Measurements from ENCODE around the gene RBM28.

The RBM28 gene

DNA sequence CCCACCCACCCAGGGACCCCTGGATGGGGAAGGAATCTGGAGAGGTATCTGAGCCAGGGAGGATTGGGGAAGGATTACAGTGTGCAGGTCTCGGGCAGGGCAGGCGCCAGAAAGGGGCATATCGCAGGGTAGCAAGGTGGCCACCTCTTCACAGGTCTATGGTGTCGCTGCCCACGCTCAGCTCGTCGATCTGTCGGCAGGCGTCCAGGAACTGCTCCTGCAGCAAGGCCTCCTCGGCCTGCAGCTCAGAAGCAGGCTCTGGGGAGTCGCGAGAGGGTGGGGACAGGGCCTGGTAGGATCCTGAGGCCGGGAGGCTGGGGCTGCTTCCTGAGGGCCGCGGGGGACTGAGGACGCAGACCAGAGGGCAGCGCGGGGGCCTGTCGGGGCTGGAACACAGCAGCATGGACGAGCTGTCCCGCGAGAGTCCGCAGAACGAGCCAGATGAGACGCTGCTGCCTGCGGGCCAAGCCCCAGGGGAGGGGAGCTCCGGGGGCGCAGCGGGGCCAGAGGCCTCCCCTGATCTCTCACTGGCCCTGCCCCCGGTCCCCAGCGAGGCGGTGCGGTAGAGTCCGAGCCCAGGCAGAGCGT is 7.1 kb upstream of the RBM28 start:
- no peak overlapping the region for H3K27ac ChIP-seq (ENCODE audit: low read length)

DNA sequence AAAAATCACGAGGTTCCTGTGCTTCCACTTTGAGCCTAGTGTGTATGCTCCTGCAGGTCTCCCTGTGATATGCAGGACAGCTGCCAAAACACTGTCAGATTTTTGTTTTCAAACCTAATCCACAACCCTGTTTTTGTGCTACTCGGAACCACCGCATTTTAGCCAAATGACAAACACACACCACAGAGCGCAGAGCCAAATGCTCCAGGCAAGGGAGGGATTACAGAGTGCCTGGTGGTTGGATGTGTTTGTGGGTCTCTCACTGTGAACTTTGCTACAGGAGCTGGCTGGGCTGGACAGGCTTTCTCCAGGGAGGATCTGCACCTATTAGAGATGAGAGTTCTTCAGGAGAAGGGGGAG is 5.7 kb upstream of the RBM28 start:
- DNase-seq, result no peak
- H3K4me2 ChIP-seq (ENCODE audit: insufficient read depth, low read length), result no peak overlapping the region

More for the DNA sequence above, 7.1 kb upstream of the RBM28 start:
- Histone ChIP-seq H3K4me3 (ENCODE audit: low read depth in 1 of 2, low read length in 2 of 2) (no peak overlapping the region), H4K20me1 (ENCODE audit: insufficient read depth, low read length) (no peaks in the 10 kb centered on the region), H3K4me2 (ENCODE audit: insufficient read depth, low read length) (no peak overlapping the region), H3K9ac (ENCODE audit: low read depth, low read length) (no peak overlapping the region), H3K36me3 (ENCODE audit: insufficient read depth, low read length) (no peaks in the 10 kb centered on the region), H3K4me1 (ENCODE audit: insufficient read depth, low read length) (no peaks in the 10 kb centered on the region), H3K27me3 (ENCODE audit: insufficient read depth, low read length, poor library complexity) (peaks cover 5% of the 10 kb centered on the region), H3K79me2 (ENCODE audit: insufficient read depth, low read length) (no peaks in the 10 kb centered on the region), H3K9me3 (ENCODE audit: insufficient read depth, low read length, severe bottlenecking) (no peaks in the 10 kb centered on the region), H2AFZ (ENCODE audit: low read depth, low read length) (no peak overlapping the region)
- no peak for DNase-seq
- no peak for TF ChIP-seq EZH2 (IDR thresholded peaks at IDR 0.05; ENCODE audit: borderline replicate concordance, low read depth, low read length, severe bottlenecking)
- TF ChIP-seq, protein P1, sequence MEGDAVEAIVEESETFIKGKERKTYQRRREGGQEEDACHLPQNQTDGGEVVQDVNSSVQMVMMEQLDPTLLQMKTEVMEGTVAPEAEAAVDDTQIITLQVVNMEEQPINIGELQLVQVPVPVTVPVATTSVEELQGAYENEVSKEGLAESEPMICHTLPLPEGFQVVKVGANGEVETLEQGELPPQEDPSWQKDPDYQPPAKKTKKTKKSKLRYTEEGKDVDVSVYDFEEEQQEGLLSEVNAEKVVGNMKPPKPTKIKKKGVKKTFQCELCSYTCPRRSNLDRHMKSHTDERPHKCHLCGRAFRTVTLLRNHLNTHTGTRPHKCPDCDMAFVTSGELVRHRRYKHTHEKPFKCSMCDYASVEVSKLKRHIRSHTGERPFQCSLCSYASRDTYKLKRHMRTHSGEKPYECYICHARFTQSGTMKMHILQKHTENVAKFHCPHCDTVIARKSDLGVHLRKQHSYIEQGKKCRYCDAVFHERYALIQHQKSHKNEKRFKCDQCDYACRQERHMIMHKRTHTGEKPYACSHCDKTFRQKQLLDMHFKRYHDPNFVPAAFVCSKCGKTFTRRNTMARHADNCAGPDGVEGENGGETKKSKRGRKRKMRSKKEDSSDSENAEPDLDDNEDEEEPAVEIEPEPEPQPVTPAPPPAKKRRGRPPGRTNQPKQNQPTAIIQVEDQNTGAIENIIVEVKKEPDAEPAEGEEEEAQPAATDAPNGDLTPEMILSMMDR (IDR thresholded peaks at IDR 0.05; ENCODE audit: borderline replicate concordance, extremely low read depth, low read length, poor library complexity, severe bottlenecking), result no peak
- no peak for ATAC-seq (ENCODE audit: insufficient read depth, low read depth)

DNA sequence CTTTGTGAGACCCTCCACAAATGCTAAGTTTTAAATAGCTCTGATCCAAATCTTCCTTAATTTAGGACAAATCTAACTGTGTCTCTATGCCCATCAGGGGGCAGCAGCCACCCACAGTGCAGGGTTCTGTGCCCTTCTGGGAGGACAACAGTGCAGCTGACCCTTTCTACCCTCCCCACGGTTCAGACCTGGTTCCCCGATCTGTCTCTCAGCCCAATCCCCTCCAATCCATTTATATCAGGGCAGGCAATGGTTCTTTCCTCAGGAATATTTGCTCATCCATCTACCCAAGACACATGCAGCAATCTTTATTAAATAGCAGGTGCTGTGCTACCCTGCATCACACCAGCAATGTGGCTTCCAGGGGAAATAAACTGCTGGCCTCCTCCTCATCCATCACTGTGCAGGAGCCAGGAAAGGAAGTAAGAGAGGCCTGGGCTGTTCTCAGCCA is 4.0 kb upstream of the RBM28 start:
- peak; percentile 52 for DNase-seq

More for the DNA sequence above, 5.7 kb upstream of the RBM28 start:
- H2AFZ ChIP-seq (ENCODE audit: low read depth, low read length), result no peak overlapping the region
- no peaks in the 10 kb centered on the region for H3K79me2 ChIP-seq (ENCODE audit: insufficient read depth, low read length)
- peaks cover 5% of the 10 kb centered on the region for H3K27me3 ChIP-seq (ENCODE audit: insufficient read depth, low read length, poor library complexity)
- H3K27ac ChIP-seq (ENCODE audit: low read length), result no peak overlapping the region
- peaks cover under 1% of the 10 kb centered on the region for H3K4me1 ChIP-seq (ENCODE audit: insufficient read depth, low read length)
- no peak for ATAC-seq (ENCODE audit: insufficient read depth, low read depth)
- no peaks in the 10 kb centered on the region for H3K36me3 ChIP-seq (ENCODE audit: insufficient read depth, low read length)
- H3K4me3 ChIP-seq (ENCODE audit: low read depth in 1 of 2, low read length in 2 of 2), result no peak overlapping the region
- H3K9ac ChIP-seq (ENCODE audit: low read depth, low read length), result no peak overlapping the region
- no peak for TF ChIP-seq EZH2 (IDR thresholded peaks at IDR 0.05; ENCODE audit: borderline replicate concordance, low read depth, low read length, severe bottlenecking)
- TF ChIP-seq, protein P1 (IDR thresholded peaks at IDR 0.05; ENCODE audit: borderline replicate concordance, extremely low read depth, low read length, poor library complexity, severe bottlenecking), result no peak
- no peaks in the 10 kb centered on the region for H3K9me3 ChIP-seq (ENCODE audit: insufficient read depth, low read length, severe bottlenecking)
- H4K20me1 ChIP-seq (ENCODE audit: insufficient read depth, low read length), result no peaks in the 10 kb centered on the region

More for the DNA sequence above, 4.0 kb upstream of the RBM28 start:
- H3K79me2 ChIP-seq (ENCODE audit: insufficient read depth, low read length), result peaks cover 11% of the 10 kb centered on the region
- peak; percentile 33; the same call in 2 of the 3 replicates for ATAC-seq (ENCODE audit: insufficient read depth, low read depth)
- H3K9ac ChIP-seq (ENCODE audit: low read depth, low read length), result no peak overlapping the region
- H3K27me3 ChIP-seq (ENCODE audit: insufficient read depth, low read length, poor library complexity), result peaks cover 5% of the 10 kb centered on the region
- H4K20me1 ChIP-seq (ENCODE audit: insufficient read depth, low read length), result no peaks in the 10 kb centered on the region
- no peaks in the 10 kb centered on the region for H3K36me3 ChIP-seq (ENCODE audit: insufficient read depth, low read length)
- H3K9me3 ChIP-seq (ENCODE audit: insufficient read depth, low read length, severe bottlenecking), result no peaks in the 10 kb centered on the region
- peaks cover 10% of the 10 kb centered on the region for H3K4me1 ChIP-seq (ENCODE audit: insufficient read depth, low read length)
- no peak overlapping the region for H3K27ac ChIP-seq (ENCODE audit: low read length)
- no peak overlapping the region for H3K4me2 ChIP-seq (ENCODE audit: insufficient read depth, low read length)
- no peak overlapping the region for H3K4me3 ChIP-seq (ENCODE audit: low read depth in 1 of 2, low read length in 2 of 2)
- TF ChIP-seq, protein P1 (IDR thresholded peaks at IDR 0.05; ENCODE audit: borderline replicate concordance, extremely low read depth, low read length, poor library complexity, severe bottlenecking), result peak; percentile 70
- no peak for TF ChIP-seq EZH2 (IDR thresholded peaks at IDR 0.05; ENCODE audit: borderline replicate concordance, low read depth, low read length, severe bottlenecking)
- H2AFZ ChIP-seq (ENCODE audit: low read depth, low read length), result no peak overlapping the region

Data from DND-41 (cell line).